GM12865 (cell line): Measurements from ENCODE around the gene RARRES2.

ENCODE experiments used
- DNase-seq: peaks from one replicate; pipeline ENCODE4 v3.0.0; 2010; ENCODE audit warnings: low read depth
- H3K4me3 ChIP-seq: 2 replicates; pipeline ENCODE4 v1.5.1; 2011; ENCODE audit warnings: mild to moderate bottlenecking, low read depth, low read length, control low read depth
- CTCF ChIP-seq: IDR thresholded peaks from 2 replicates; pipeline ENCODE4 v1.5.1; 2011; ENCODE audit warnings: low read length, control low read depth, low read depth, inconsistent platforms; ENCODE audit not compliant: insufficient read depth; ENCODE audit errors: missing control alignments

Gene RARRES2

GRCh38 chr7:150361402-150361801 lies 20.0 kb upstream of the RARRES2 start:
- no peak overlapping the region for H3K4me3 ChIP-seq
- DNase-seq: no peak
- TF ChIP-seq CTCF: no peak

- no peak overlapping the region for H3K4me3 ChIP-seq
- no peak for TF ChIP-seq CTCF
- no peak for DNase-seq
Observed at GRCh38 chr7:150360363-150361058, 19.1 kb upstream of the RARRES2 start.

- TF ChIP-seq CTCF: no peak
- DNase-seq: no peak
- no peak overlapping the region for H3K4me3 ChIP-seq
Observed at GRCh38 chr7:150359622-150360362, 18.4 kb upstream of the RARRES2 start.

GRCh38 chr7:150358988-150359621 lies 17.7 kb upstream of the RARRES2 start:
- H3K4me3 ChIP-seq: no peak overlapping the region

GRCh38 chr7:150358433-150358832 lies 17.0 kb upstream of the RARRES2 start:
- TF ChIP-seq CTCF: no peak
- H3K4me3 ChIP-seq: no peak overlapping the region
- DNase-seq: no peak

More at GRCh38 chr7:150358988-150359621, 17.7 kb upstream of the RARRES2 start:
- no peak for DNase-seq
- no peak for TF ChIP-seq CTCF

GRCh38 chr7:150357771-150358427 lies 16.5 kb upstream of the RARRES2 start:
- no peak for DNase-seq
- no peak overlapping the region for H3K4me3 ChIP-seq
- TF ChIP-seq CTCF: no peak
